ENCODE measurements around the gene EMILIN2.

Gene EMILIN2

GRCh38 chr18:2921778-2922177 is 75.0 kb downstream of the EMILIN2 start:
- H3K4me3 ChIP-seq (ENCODE audit: low read depth, low read length) = no peak overlapping the region
- DNase-seq (ENCODE audit: low read depth) = no peak
- TF ChIP-seq CTCF (IDR thresholded peaks at IDR 0.05; ENCODE audit: low read depth, low read length) (no peak), MAX (IDR thresholded peaks at IDR 0.05; ENCODE audit: low read depth, low read length) (no peak), MYC (IDR thresholded peaks at IDR 0.05; ENCODE audit: low read depth, low read length) (no peak)

- H3K4me3 ChIP-seq (ENCODE audit: low read depth, low read length) = no peak overlapping the region
- no peak for DNase-seq (ENCODE audit: low read depth)
- TF ChIP-seq MYC (IDR thresholded peaks at IDR 0.05; ENCODE audit: low read depth, low read length) = no peak
- TF ChIP-seq POLR2A (IDR thresholded peaks at IDR 0.05; ENCODE audit: extremely low read depth, insufficient read length) = no peak
- no peak for TF ChIP-seq MAX (IDR thresholded peaks at IDR 0.05; ENCODE audit: low read depth, low read length)
- no peak for TF ChIP-seq CTCF (IDR thresholded peaks at IDR 0.05; ENCODE audit: low read depth, low read length)
Measured at GRCh38 chr18:2923464-2923863, 76.7 kb downstream of the EMILIN2 start.

- DNase-seq (ENCODE audit: low read depth) = no peak
- TF ChIP-seq CTCF (IDR thresholded peaks at IDR 0.05; ENCODE audit: low read depth, low read length) (no peak), POLR2A (IDR thresholded peaks at IDR 0.05; ENCODE audit: extremely low read depth, insufficient read length) (no peak), MAX (IDR thresholded peaks at IDR 0.05; ENCODE audit: low read depth, low read length) (no peak), MYC (IDR thresholded peaks at IDR 0.05; ENCODE audit: low read depth, low read length) (no peak)
- no peak overlapping the region for H3K4me3 ChIP-seq (ENCODE audit: low read depth, low read length)
Measured at GRCh38 chr18:2924920-2925319, 78.1 kb downstream of the EMILIN2 start.

- TF ChIP-seq MYC (IDR thresholded peaks at IDR 0.05; ENCODE audit: low read depth, low read length) (no peak), CTCF (IDR thresholded peaks at IDR 0.05; ENCODE audit: low read depth, low read length) (no peak), MAX (IDR thresholded peaks at IDR 0.05; ENCODE audit: low read depth, low read length) (no peak), POLR2A (IDR thresholded peaks at IDR 0.05; ENCODE audit: extremely low read depth, insufficient read length) (no peak)
- H3K4me3 ChIP-seq (ENCODE audit: low read depth, low read length) = no peak overlapping the region
- DNase-seq (ENCODE audit: low read depth) = no peak
Measured at GRCh38 chr18:2926528-2926927, 79.7 kb downstream of the EMILIN2 start.

- TF ChIP-seq POLR2A (IDR thresholded peaks at IDR 0.05; ENCODE audit: extremely low read depth, insufficient read length) (no peak), MYC (IDR thresholded peaks at IDR 0.05; ENCODE audit: low read depth, low read length) (no peak), MAX (IDR thresholded peaks at IDR 0.05; ENCODE audit: low read depth, low read length) (no peak), CTCF (IDR thresholded peaks at IDR 0.05; ENCODE audit: low read depth, low read length) (no peak)
- no peak overlapping the region for H3K4me3 ChIP-seq (ENCODE audit: low read depth, low read length)
- no peak for DNase-seq (ENCODE audit: low read depth)
Measured at GRCh38 chr18:2927745-2928144, 80.9 kb downstream of the EMILIN2 start.
